ENCODE results near the gene VPREB1.
"Not testable (repeated sequence)": the region's sequence is repeated elsewhere in the genome, so short reads cannot be mapped to it uniquely, and the experiment has no call there.

Gene VPREB1

DNA sequence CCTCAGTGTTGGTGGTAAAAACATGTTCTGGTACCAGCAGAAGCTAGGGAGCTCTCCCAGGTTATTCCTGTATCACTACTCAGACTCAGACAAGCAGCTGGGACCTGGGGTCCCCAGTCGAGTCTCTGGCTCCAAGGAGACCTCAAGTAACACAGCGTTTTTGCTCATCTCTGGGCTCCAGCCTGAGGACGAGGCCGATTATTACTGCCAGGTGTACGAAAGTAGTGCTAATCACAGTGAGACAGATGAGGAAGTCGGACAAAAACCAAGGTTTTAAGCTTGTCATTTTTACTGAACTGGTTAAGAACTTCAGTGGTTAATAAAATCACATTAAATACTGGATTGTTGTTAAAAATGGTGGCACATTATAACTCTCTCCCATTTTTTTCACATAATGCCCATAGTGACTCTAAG is 42.6 kb upstream of the VPREB1 start:
- Histone ChIP-seq H3K9ac (ENCODE audit: low read length) (no peak overlapping the region), H3K27ac (ENCODE audit: low read length) (no peak overlapping the region), H3K36me3 (ENCODE audit: control insufficient read depth, low read depth, low read length) (no peaks in the 10 kb centered on the region), H3K4me1 (ENCODE audit: control insufficient read depth, low read depth, low read length) (no peaks in the 10 kb centered on the region), H3K9me3 (ENCODE audit: control insufficient read depth, low read depth, low read length) (no peaks in the 10 kb centered on the region), H3K4me3 (ENCODE audit: low read length) (no peak overlapping the region), H3K27me3 (ENCODE audit: control insufficient read depth, insufficient read depth, low read length) (peaks cover 100% of the 10 kb centered on the region)

DNA sequence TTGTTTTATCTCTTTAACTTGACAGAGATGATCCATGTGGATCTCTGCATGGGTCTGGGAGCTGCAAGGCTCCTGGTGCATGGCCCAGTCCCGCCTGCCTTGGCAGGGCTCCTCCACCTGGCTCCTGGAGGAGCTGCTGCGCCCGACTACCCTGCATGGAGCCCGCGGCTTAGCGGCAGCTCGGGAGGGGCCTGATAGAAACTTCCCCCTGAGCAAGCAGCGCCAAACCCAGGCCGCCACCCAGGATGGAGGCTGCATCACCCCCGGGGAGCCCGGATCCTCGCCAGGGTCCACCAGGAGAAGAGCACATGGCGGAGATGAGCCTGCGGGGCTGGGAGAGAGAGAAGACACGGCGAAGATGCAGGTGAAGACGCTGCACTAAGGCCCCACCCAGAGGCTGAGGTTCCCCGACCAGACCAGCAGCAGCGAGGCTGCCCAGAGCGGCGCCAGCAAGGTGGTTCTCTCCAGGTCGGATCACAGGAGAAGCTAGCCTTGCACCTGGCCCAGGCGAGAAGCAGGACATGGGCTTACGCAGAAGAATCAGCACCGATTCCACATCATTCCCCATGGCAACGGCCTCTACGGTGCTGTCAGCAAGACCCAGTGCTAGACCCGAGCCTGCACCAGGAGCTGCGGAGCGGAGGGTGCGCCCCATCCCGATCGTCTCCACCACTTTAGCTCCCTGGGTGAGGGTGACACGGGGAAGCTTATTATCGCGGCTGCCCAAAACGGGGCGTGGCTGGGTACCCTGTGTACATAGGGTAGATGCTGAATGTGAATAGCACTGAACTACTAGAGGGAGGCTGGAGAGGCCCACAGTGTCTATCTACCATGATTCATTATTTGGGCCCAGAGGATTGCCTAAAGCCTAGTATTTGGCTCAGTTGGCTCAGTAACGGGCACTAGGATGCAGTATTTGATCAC is 41.3 kb upstream of the VPREB1 start:
- Histone ChIP-seq H3K36me3 (ENCODE audit: control insufficient read depth, low read depth, low read length) (no peaks in the 10 kb centered on the region), H3K27ac (ENCODE audit: low read length) (no peak overlapping the region), H3K27me3 (ENCODE audit: control insufficient read depth, insufficient read depth, low read length) (peaks cover 100% of the 10 kb centered on the region), H3K4me1 (ENCODE audit: control insufficient read depth, low read depth, low read length) (no peaks in the 10 kb centered on the region), H3K4me3 (ENCODE audit: low read length) (no peak overlapping the region), H3K9ac (ENCODE audit: low read length) (no peak overlapping the region), H3K9me3 (ENCODE audit: control insufficient read depth, low read depth, low read length) (no peaks in the 10 kb centered on the region)

DNA sequence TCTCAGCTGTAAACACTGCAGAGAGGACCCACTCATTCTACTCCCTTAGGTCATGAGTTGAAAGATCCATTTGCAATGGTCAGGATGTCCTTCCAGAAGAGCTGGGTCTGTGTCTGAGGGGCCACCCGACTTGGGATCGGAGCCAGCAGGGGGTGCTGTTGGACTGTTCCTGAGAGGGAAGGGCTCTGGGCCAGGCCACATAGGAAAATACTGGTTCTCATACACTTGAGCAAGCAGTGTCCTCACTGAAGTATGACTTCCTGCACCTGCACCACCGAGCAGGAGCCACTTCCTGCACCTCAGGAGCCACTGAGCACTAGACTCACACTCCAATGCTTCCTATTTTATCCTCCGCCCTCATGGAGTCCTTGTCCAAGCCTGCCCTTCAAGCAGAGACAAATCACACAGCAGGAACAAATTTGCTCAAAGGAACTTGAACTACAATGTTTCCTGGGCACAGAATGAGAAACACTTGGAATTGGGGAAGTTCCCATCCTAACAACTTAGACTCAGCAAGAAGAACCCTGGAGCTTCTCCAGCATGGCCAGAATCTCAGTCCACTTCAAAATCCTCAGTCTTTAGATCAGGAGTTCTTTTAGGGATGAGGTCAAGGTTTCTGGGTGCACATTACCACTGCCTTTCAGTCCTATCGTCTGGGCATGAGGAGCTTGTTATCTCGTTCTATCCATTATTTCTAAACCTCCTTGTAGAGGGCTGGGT is 36.6 kb upstream of the VPREB1 start:
- Histone ChIP-seq H3K9me3 (ENCODE audit: control insufficient read depth, low read depth, low read length) (no peaks in the 10 kb centered on the region), H3K27me3 (ENCODE audit: control insufficient read depth, insufficient read depth, low read length) (peaks cover 100% of the 10 kb centered on the region), H3K36me3 (ENCODE audit: control insufficient read depth, low read depth, low read length) (no peaks in the 10 kb centered on the region), H3K27ac (ENCODE audit: low read length) (no peak overlapping the region), H3K9ac (ENCODE audit: low read length) (no peak overlapping the region), H3K4me3 (ENCODE audit: low read length) (no peak overlapping the region), H3K4me1 (ENCODE audit: control insufficient read depth, low read depth, low read length) (no peaks in the 10 kb centered on the region)

DNA sequence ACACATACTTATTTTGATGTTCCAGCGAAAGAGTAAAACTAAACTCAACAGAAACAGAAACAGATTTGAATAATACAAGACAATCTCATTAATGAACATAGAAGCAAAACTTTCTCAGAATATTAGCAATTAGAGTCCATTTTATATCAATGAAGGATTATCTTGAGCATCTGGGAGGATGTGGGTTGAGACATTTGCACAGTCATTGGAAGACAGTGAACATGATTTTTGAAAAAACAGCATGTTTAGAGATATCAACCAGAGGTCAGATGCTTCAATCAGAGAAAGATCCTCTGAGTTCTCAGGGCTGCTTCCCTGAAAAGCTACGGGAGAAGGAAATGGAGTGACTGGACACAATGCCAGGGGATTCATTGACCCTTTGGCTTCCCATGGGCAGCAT is 35.9 kb upstream of the VPREB1 start:
- H3K27me3 ChIP-seq (ENCODE audit: control insufficient read depth, insufficient read depth, low read length): peaks cover 100% of the 10 kb centered on the region
- H3K9me3 ChIP-seq (ENCODE audit: control insufficient read depth, low read depth, low read length): no peaks in the 10 kb centered on the region
- H3K9ac ChIP-seq (ENCODE audit: low read length): no peak overlapping the region
- H3K4me3 ChIP-seq (ENCODE audit: low read length): no peak overlapping the region
- H3K27ac ChIP-seq (ENCODE audit: low read length): no peak overlapping the region
- no peaks in the 10 kb centered on the region for H3K4me1 ChIP-seq (ENCODE audit: control insufficient read depth, low read depth, low read length)
- no peaks in the 10 kb centered on the region for H3K36me3 ChIP-seq (ENCODE audit: control insufficient read depth, low read depth, low read length)

DNA sequence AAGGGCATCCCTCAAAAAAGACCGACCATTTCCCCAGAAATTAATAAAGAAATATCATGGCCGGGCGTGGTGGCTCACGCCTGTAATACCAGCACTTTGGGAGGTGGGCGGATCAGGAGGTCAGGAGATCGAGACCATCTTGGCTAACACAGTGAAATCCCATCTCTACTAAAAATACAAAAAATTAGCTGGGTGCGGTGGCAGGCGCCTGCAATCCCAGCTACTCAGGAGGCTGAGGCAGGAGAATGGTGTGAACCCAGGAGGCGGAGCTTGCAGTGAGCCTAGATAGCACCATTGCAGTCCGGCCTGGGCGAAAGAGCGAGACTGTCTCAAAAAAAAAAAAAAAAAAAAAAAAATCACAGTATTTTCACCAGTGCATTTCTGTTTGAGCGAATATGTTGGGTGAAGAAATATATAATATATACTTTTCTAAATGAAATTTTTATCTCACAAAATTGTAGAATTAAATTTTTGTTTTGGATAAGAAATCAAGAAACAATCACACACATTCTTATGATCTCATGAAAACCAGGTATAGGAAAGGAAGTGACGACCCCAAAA is 35.4 kb upstream of the VPREB1 start:
- H3K4me1 ChIP-seq (ENCODE audit: control insufficient read depth, low read depth, low read length); H3K4me3 ChIP-seq (ENCODE audit: low read length); H3K27ac ChIP-seq (ENCODE audit: low read length); H3K36me3 ChIP-seq (ENCODE audit: control insufficient read depth, low read depth, low read length); H3K9ac ChIP-seq (ENCODE audit: low read length); H3K9me3 ChIP-seq (ENCODE audit: control insufficient read depth, low read depth, low read length): not testable (repeated sequence)
- peaks cover 100% of the 10 kb centered on the region for H3K27me3 ChIP-seq (ENCODE audit: control insufficient read depth, insufficient read depth, low read length)

DNA sequence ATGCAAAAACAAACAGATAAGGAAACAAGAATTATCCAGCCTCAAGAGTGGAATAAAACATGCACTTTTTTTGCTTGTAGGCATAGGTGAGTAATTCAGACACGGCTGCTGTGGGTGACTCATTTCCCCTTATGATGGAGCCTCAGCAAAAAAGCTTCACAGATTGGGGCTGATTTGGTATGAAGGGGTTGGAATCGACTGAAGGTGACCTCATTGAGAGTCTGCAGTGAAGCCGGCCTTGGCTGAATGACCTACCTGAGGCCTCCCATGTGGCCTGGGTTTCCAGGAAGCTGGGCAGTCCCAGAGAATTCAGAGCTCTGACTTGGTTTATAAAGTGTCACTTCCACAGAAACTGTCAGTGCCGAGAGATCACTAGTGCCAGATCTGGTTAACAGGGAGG is 34.2 kb upstream of the VPREB1 start:
- Histone ChIP-seq H3K36me3 (ENCODE audit: control insufficient read depth, low read depth, low read length) (no peaks in the 10 kb centered on the region), H3K9ac (ENCODE audit: low read length) (no peak overlapping the region), H3K4me1 (ENCODE audit: control insufficient read depth, low read depth, low read length) (no peaks in the 10 kb centered on the region), H3K4me3 (ENCODE audit: low read length) (no peak overlapping the region), H3K27me3 (ENCODE audit: control insufficient read depth, insufficient read depth, low read length) (peaks cover 100% of the 10 kb centered on the region), H3K9me3 (ENCODE audit: control insufficient read depth, low read depth, low read length) (no peaks in the 10 kb centered on the region), H3K27ac (ENCODE audit: low read length) (no peak overlapping the region)

DNA sequence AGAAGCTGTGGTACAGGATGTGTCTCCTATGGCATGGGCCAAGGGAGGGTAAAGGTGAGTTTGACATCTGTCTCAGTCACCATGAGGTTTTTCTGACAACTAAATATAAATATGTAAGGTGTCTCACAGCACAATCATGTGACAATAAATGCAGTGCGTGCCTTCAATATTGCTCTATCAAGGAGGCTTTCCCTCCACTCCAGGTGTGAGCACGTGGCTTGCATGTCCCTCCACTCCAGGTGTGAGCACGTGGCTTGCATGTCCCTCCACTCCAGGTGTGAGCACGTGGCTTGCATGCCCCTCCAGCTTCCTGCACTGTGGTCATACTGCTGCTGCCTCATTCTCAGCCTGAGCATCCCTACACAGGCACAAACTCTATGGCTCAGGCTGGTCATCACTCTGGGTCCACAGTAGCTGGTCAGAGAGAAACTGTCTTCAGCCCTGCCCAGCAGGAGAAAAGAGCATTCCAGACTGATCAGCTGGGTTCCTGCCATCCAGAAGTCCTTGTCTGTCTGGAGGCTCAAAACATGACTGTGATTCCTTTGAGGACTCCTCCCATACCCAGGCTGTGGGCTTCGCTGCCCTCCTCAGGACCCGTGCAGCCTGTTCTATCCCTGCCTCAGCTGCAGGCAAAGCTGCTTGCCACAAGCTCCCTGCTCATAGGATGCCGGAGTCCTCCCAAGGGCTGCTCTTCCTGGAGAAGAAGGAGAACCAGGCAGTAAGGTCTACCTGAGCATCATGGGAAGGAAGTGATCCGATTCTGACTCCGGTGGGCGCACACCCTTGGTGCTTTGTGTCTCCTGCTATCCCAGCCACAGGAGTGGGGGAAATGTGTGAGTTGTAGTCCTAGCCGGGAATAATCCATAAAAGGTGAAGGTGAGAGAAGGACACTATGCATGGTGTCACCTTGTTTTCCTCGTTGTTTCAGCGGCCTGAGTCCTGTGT is 33.4 kb upstream of the VPREB1 start:
- Histone ChIP-seq H3K4me1 (ENCODE audit: control insufficient read depth, low read depth, low read length) (no peaks in the 10 kb centered on the region), H3K9me3 (ENCODE audit: control insufficient read depth, low read depth, low read length) (no peaks in the 10 kb centered on the region), H3K27me3 (ENCODE audit: control insufficient read depth, insufficient read depth, low read length) (peaks cover 100% of the 10 kb centered on the region), H3K9ac (ENCODE audit: low read length) (no peak overlapping the region), H3K4me3 (ENCODE audit: low read length) (no peak overlapping the region), H3K27ac (ENCODE audit: low read length) (no peak overlapping the region), H3K36me3 (ENCODE audit: control insufficient read depth, low read depth, low read length) (no peaks in the 10 kb centered on the region)

DNA sequence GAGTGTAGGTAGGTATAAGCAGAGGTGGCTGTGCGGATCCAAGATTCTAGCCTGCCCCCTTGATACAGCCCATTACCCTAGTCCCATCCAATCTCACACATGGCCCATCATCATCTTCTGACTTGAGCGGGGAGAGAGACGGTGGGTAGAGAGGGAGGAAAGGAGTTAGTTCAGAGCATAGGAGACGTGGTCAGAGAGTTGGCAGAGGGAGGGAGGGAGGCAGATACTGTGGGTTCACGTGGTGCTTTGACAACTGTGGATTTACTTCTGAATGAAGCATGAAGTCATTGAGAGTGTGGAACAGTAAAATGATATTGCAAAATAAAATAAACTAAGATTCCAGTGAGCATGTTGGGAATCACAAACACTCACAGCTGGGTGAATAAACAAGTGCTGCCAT is 31.4 kb upstream of the VPREB1 start:
- Histone ChIP-seq H3K9me3 (ENCODE audit: control insufficient read depth, low read depth, low read length) (no peaks in the 10 kb centered on the region), H3K4me3 (ENCODE audit: low read length) (no peak overlapping the region), H3K27ac (ENCODE audit: low read length) (no peak overlapping the region), H3K4me1 (ENCODE audit: control insufficient read depth, low read depth, low read length) (no peaks in the 10 kb centered on the region), H3K27me3 (ENCODE audit: control insufficient read depth, insufficient read depth, low read length) (peaks cover 100% of the 10 kb centered on the region), H3K36me3 (ENCODE audit: control insufficient read depth, low read depth, low read length) (no peaks in the 10 kb centered on the region), H3K9ac (ENCODE audit: low read length) (no peak overlapping the region)

DNA sequence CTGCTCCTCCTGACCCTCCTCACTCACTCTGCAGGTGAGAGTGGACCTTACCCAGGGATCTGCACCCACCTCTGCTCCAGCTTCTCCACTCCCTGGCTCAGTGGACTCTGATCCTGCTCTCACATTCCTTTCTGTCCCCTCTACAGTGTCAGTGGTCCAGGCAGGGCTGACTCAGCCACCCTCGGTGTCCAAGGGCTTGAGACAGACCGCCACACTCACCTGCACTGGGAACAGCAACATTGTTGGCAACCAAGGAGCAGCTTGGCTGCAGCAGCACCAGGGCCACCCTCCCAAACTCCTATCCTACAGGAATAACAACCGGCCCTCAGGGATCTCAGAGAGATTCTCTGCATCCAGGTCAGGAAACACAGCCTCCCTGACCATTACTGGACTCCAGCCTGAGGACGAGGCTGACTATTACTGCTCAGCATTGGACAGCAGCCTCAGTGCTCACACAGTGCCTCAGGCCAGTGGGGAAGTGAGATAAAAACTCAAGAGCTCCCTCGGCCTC is 29.7 kb upstream of the VPREB1 start:
- Histone ChIP-seq H3K4me1 (ENCODE audit: control insufficient read depth, low read depth, low read length) (no peaks in the 10 kb centered on the region), H3K4me3 (ENCODE audit: low read length) (no peak overlapping the region), H3K27me3 (ENCODE audit: control insufficient read depth, insufficient read depth, low read length) (peaks cover 100% of the 10 kb centered on the region), H3K9ac (ENCODE audit: low read length) (no peak overlapping the region), H3K9me3 (ENCODE audit: control insufficient read depth, low read depth, low read length) (no peaks in the 10 kb centered on the region), H3K27ac (ENCODE audit: low read length) (no peak overlapping the region), H3K36me3 (ENCODE audit: control insufficient read depth, low read depth, low read length) (no peaks in the 10 kb centered on the region)

DNA sequence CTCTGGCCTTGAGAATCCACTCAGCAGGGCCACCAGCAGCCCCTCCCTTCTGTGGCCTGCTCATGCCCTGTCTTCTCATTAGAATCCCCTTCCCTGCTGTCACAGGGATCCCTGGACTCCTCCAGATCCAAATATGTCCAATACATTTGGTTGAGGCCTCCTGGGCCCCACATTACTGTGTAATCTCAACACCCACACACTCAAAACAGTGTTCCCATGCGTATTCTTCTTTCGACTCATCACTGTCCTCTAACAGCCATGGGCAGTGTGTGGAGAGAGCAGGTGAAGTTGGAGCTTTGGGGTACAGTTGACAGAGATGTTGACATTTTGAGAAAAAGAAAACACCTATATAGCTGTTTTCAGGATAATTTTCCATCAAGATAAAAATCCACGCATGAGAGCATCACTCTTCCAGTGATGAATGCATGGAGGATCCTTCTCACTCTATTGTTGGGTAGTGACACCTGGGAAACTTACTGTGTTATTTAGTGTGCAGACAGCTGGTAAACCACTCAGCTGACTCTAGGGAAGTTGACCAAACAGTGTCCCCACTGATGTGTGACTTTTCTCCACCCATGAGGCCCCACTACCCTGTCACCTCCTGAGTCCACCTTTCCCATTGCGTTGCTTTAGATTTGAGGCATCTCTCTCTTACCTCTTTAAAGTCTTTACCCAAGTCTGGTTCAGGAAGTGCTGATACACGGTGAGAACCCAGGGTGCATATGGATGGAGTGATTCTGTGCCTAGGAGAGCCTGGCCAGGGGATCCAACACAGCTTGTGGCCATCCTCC is 28.7 kb upstream of the VPREB1 start:
- no peaks in the 10 kb centered on the region for H3K4me1 ChIP-seq (ENCODE audit: control insufficient read depth, low read depth, low read length)
- no peak overlapping the region for H3K9ac ChIP-seq (ENCODE audit: low read length)
- no peak overlapping the region for H3K4me3 ChIP-seq (ENCODE audit: low read length)
- peaks cover 98% of the 10 kb centered on the region for H3K27me3 ChIP-seq (ENCODE audit: control insufficient read depth, insufficient read depth, low read length)
- H3K36me3 ChIP-seq (ENCODE audit: control insufficient read depth, low read depth, low read length): no peaks in the 10 kb centered on the region
- no peak overlapping the region for H3K27ac ChIP-seq (ENCODE audit: low read length)
- H3K9me3 ChIP-seq (ENCODE audit: control insufficient read depth, low read depth, low read length): no peaks in the 10 kb centered on the region
